ENCODE results near the gene LGALSL. TPM values are rescaled to one million over a fixed set of nuclear protein-coding genes. Genes with fewer than 3 reads are reported as not detected.

The LGALSL gene
- total and polyA plus RNA-seq, 11 donors, result 5.6 to 31.6 (median 9.6) TPM

- ATAC-seq (no peak), DNase-seq (no peak)
- intact Hi-C loops (cut with DNase I), result no loop called here
- Histone ChIP-seq H3K36me3 (no peaks in the 10 kb centered on the region), H3K27me3 (no peaks in the 10 kb centered on the region), H3K27ac (no peak overlapping the region), H3K4me3 (no peak overlapping the region), H3K4me1 (no peaks in the 10 kb centered on the region), H3K9me3 (no peaks in the 10 kb centered on the region)
- WGBS, 4 donors, result 95 to 99% (median 97%) methylated on average over 3 of the region's 3 CpGs
- TF ChIP-seq POLR2A (IDR thresholded peaks at IDR 0.05), result no peak
- TF ChIP-seq, protein P1, sequence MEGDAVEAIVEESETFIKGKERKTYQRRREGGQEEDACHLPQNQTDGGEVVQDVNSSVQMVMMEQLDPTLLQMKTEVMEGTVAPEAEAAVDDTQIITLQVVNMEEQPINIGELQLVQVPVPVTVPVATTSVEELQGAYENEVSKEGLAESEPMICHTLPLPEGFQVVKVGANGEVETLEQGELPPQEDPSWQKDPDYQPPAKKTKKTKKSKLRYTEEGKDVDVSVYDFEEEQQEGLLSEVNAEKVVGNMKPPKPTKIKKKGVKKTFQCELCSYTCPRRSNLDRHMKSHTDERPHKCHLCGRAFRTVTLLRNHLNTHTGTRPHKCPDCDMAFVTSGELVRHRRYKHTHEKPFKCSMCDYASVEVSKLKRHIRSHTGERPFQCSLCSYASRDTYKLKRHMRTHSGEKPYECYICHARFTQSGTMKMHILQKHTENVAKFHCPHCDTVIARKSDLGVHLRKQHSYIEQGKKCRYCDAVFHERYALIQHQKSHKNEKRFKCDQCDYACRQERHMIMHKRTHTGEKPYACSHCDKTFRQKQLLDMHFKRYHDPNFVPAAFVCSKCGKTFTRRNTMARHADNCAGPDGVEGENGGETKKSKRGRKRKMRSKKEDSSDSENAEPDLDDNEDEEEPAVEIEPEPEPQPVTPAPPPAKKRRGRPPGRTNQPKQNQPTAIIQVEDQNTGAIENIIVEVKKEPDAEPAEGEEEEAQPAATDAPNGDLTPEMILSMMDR (IDR thresholded peaks at IDR 0.05), result no peak
Measured at GRCh38 chr2:64478502-64479230, 24.7 kb downstream of the LGALSL start.

GRCh38 chr2:64479259-64480117, 25.5 kb downstream of the LGALSL start:
- no peak for ATAC-seq

GRCh38 chr2:64481665-64482064, 27.7 kb downstream of the LGALSL start:
- DNase-seq (no peak), ATAC-seq (no peak)
- intact Hi-C loops (cut with DNase I), result loop anchor here in 3 of 10 donors (10.0 kb wide), 3 partner anchors 77 to 437 kb away; no protein-coding TSS in a partner anchor
- 93 to 94% (median 93%) methylated on average over 5 of the region's 5 CpGs for WGBS, 4 donors
- H3K9me3 ChIP-seq, result no peaks in the 10 kb centered on the region
- no peak overlapping the region for H3K27ac ChIP-seq
- H3K36me3 ChIP-seq, result no peaks in the 10 kb centered on the region
- H3K4me1 ChIP-seq, result peaks cover 0 to 6% (median 0%) of the 10 kb centered on the region in 12 donors
- TF ChIP-seq POLR2A (IDR thresholded peaks at IDR 0.05), result no peak
- TF ChIP-seq, protein P1 (IDR thresholded peaks at IDR 0.05), result no peak
- H3K27me3 ChIP-seq, result no peaks in the 10 kb centered on the region
- no peak overlapping the region for H3K4me3 ChIP-seq

More at GRCh38 chr2:64479259-64480117, 25.5 kb downstream of the LGALSL start:
- intact Hi-C loops (cut with DNase I), result loop anchor here in 3 of 10 donors (10.0 kb wide), 3 partner anchors 75 to 435 kb away; no protein-coding TSS in a partner anchor
- DNase-seq, result no peak
- Histone ChIP-seq H3K4me3 (no peak overlapping the region), H3K27me3 (no peaks in the 10 kb centered on the region), H3K9me3 (no peaks in the 10 kb centered on the region), H3K27ac (no peak overlapping the region), H3K36me3 (no peaks in the 10 kb centered on the region), H3K4me1 (no peaks in the 10 kb centered on the region)
- WGBS, 4 donors, result 93 to 96% (median 93%) methylated on average over 10 of the region's 10 CpGs
- TF ChIP-seq, protein P1 (IDR thresholded peaks at IDR 0.05), result no peak
- TF ChIP-seq POLR2A (IDR thresholded peaks at IDR 0.05), result no peak

GRCh38 chr2:64482243-64482642, 28.3 kb downstream of the LGALSL start:
- WGBS, 4 donors, result 84 to 98% (median 95%) methylated on average over 1 of the region's 1 CpG
- Histone ChIP-seq H3K27ac (no peak overlapping the region), H3K27me3 (peaks cover 0 to 3% (median 0%) of the 10 kb centered on the region in 9 donors), H3K4me1 (peaks cover 0 to 6% (median 0%) of the 10 kb centered on the region in 12 donors), H3K36me3 (no peaks in the 10 kb centered on the region), H3K9me3 (no peaks in the 10 kb centered on the region), H3K4me3 (no peak overlapping the region)
- ATAC-seq, result no peak
- intact Hi-C loops (cut with DNase I), result loop anchor here in 3 of 10 donors (10.0 kb wide), 3 partner anchors 77 to 437 kb away; no protein-coding TSS in a partner anchor
- DNase-seq, result no peak
- TF ChIP-seq, protein P1 (IDR thresholded peaks at IDR 0.05), result no peak
- TF ChIP-seq POLR2A (IDR thresholded peaks at IDR 0.05), result no peak
